Panc1 (cell line): ENCODE measurements around the gene NTRK3. TPM values are rescaled to one million over a fixed set of nuclear protein-coding genes. Genes with fewer than 3 reads are reported as not detected.

Experiments
- ATAC-seq: fragments of 200-7000 bp; cut with Tn5 transposase; 2 replicates; pipeline ENCODE4 v1.9.1; 2020; ENCODE audit warnings: mild to moderate bottlenecking, moderate library complexity
- BruUV-seq: library from RNA; stranded (reverse); fragments of 400-500 nt; replicated peaks from 2 replicates; lab custom pipeline; 2021; lab: Mats Ljungman, UMichigan
- CTCF ChIA-PET: fragments of 300-600 bp; sonication (Branson Sonifier 250); formaldehyde crosslinking; loops from one replicate; lab custom pipeline; 2022; ENCODE audit warnings: antibody characterized with exemption; lab: Charles Lee
- POLR2A ChIA-PET: fragments of 300-600 bp; sonication (Branson Sonifier 250); formaldehyde crosslinking; loops from one replicate; lab custom pipeline; 2022; ENCODE audit warnings: antibody characterized with exemption; lab: Charles Lee
- DNase-seq: peaks from one replicate; pipeline ENCODE4 v3.0.0-alpha.2; 2010; ENCODE audit warnings: low read depth, low spot score
- H3K27ac ChIP-seq: 2 replicates; pipeline ENCODE4 v1.5.1; 2011; ENCODE audit warnings: mild to moderate bottlenecking, low read length, inconsistent platforms
- H3K27me3 ChIP-seq: fragments of 200-500 bp; sonication (Bioruptor generic); 2 replicates; pipeline ENCODE4 v1.6.0; 2014; ENCODE audit warnings: low read length, inconsistent platforms; ENCODE audit not compliant: control insufficient read depth, insufficient read depth
- H3K36me3 ChIP-seq: fragments of 200-500 bp; sonication (Bioruptor generic); 2 replicates; pipeline ENCODE4 v1.5.1; 2014; ENCODE audit warnings: inconsistent platforms, mild to moderate bottlenecking, low read length, moderate library complexity; ENCODE audit not compliant: control insufficient read depth, insufficient read depth
- H3K4me1 ChIP-seq: 2 replicates; pipeline ENCODE4 v1.5.1; 2011; ENCODE audit warnings: inconsistent platforms, mild to moderate bottlenecking, low read length, moderate library complexity; ENCODE audit not compliant: control insufficient read depth, insufficient read depth
- H3K4me3 ChIP-seq, 2 experiments: 2 replicates each; pipeline ENCODE4 v1.5.1; 2011 to 2012; ENCODE audit warnings: low read depth in 2 of 2, low read length in 2 of 2, mild to moderate bottlenecking in 2 of 2, inconsistent platforms in 1 of 2, moderate library complexity in 1 of 2
- H3K9me3 ChIP-seq: fragments of 200-500 bp; sonication (Bioruptor generic); 2 replicates; pipeline ENCODE4 v1.5.1; 2014; ENCODE audit warnings: low read depth, mild to moderate bottlenecking, inconsistent platforms, low read length, moderate library complexity; ENCODE audit not compliant: control insufficient read depth, insufficient read depth
- POLR2AphosphoS5 ChIP-seq: IDR thresholded peaks from 2 replicates; pipeline ENCODE4 v1.6.1; 2012; ENCODE audit warnings: mild to moderate bottlenecking, low read depth, low read length, moderate library complexity
- SIN3A ChIP-seq: IDR thresholded peaks from 2 replicates; pipeline ENCODE4 v1.6.1; 2012; ENCODE audit warnings: low read depth, mild to moderate bottlenecking, low read length, moderate library complexity, borderline replicate concordance; ENCODE audit not compliant: insufficient read depth
- TCF7L2 ChIP-seq: IDR thresholded peaks from 2 replicates; pipeline ENCODE4 v1.6.1; 2011; ENCODE audit warnings: mild to moderate bottlenecking, low read depth, low read length, inconsistent platforms
- in situ Hi-C: cut with HindIII; loops from 2 replicates; pipeline ENCODE4 v1.10.0; 2016; ENCODE audit warnings: low sequenced_read_pairs, low pct_unique_long_range_greater_than_20kb
- intact Hi-C: fragments of 100-400 bp; cut with micrococcal nuclease; formaldehyde crosslinking; loops from one replicate; pipeline ENCODE4 v1.10.0; 2022; ENCODE audit not compliant: unreplicated experiment
- total RNA-seq: library from RNA; stranded (reverse); gene quantifications from one replicate; pipeline ENCODE4 v1.2.1, GENCODE V29; 2021; ENCODE audit not compliant: unreplicated experiment
- TF ChIP-seq, protein P1 (sequence below), 2 experiments: IDR thresholded peaks; 2 replicates each; pipeline ENCODE4 v1.6.1; 2011 to 2012; ENCODE audit warnings: low read depth in 2 of 2, control low read depth in 1 of 2, low read length in 1 of 2, mild to moderate bottlenecking in 1 of 2, moderate library complexity in 1 of 2; ENCODE audit not compliant: insufficient read depth in 1 of 2
- TF ChIP-seq, protein P2 (sequence below): fragments of 450-650 bp; IDR thresholded peaks from 2 replicates; pipeline ENCODE4 v1.5.1; 2017; ENCODE audit warnings: mild to moderate bottlenecking

NTRK3 gene
- total RNA-seq, 1 experiment from 2014 or later: not detected

DNA sequence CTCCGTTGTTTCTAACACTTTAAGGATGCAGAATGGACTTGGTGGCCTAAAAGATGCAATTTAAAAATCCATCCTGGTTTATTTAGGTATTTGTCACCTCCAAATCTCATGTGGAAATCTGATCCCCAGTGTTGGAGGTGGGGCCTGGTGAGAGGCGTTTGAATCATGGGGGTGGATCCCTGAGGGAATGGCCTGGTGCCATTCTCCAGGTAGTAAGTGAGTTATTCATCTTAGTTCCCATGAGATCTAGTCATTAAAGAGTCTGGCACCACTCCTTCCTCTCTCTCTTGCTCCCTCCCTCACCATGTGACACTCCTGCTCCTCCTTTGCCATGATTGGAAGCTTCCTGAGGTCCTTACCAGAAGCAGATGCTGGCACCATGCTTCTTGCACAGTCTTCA lies 339.1 kb downstream of the NTRK3 start:
- DNase-seq (no peak), ATAC-seq (no peak)
- ChIA-PET POLR2A (no interaction called here), CTCF (no interaction called here)
- H3K36me3 ChIP-seq: no peaks in the 10 kb centered on the region
- intact Hi-C loops (no loop called here), in situ Hi-C loops (no loop called here)
- no peak overlapping the region for H3K27ac ChIP-seq
- TF ChIP-seq, protein P1, sequence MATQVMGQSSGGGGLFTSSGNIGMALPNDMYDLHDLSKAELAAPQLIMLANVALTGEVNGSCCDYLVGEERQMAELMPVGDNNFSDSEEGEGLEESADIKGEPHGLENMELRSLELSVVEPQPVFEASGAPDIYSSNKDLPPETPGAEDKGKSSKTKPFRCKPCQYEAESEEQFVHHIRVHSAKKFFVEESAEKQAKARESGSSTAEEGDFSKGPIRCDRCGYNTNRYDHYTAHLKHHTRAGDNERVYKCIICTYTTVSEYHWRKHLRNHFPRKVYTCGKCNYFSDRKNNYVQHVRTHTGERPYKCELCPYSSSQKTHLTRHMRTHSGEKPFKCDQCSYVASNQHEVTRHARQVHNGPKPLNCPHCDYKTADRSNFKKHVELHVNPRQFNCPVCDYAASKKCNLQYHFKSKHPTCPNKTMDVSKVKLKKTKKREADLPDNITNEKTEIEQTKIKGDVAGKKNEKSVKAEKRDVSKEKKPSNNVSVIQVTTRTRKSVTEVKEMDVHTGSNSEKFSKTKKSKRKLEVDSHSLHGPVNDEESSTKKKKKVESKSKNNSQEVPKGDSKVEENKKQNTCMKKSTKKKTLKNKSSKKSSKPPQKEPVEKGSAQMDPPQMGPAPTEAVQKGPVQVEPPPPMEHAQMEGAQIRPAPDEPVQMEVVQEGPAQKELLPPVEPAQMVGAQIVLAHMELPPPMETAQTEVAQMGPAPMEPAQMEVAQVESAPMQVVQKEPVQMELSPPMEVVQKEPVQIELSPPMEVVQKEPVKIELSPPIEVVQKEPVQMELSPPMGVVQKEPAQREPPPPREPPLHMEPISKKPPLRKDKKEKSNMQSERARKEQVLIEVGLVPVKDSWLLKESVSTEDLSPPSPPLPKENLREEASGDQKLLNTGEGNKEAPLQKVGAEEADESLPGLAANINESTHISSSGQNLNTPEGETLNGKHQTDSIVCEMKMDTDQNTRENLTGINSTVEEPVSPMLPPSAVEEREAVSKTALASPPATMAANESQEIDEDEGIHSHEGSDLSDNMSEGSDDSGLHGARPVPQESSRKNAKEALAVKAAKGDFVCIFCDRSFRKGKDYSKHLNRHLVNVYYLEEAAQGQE (IDR thresholded peaks at IDR 0.05; ENCODE audit: insufficient read depth in 1 of 2, low read depth in 2 of 2, low read length in 1 of 2): no peak
- TF ChIP-seq POLR2AphosphoS5: no peak
- TF ChIP-seq, protein P2, sequence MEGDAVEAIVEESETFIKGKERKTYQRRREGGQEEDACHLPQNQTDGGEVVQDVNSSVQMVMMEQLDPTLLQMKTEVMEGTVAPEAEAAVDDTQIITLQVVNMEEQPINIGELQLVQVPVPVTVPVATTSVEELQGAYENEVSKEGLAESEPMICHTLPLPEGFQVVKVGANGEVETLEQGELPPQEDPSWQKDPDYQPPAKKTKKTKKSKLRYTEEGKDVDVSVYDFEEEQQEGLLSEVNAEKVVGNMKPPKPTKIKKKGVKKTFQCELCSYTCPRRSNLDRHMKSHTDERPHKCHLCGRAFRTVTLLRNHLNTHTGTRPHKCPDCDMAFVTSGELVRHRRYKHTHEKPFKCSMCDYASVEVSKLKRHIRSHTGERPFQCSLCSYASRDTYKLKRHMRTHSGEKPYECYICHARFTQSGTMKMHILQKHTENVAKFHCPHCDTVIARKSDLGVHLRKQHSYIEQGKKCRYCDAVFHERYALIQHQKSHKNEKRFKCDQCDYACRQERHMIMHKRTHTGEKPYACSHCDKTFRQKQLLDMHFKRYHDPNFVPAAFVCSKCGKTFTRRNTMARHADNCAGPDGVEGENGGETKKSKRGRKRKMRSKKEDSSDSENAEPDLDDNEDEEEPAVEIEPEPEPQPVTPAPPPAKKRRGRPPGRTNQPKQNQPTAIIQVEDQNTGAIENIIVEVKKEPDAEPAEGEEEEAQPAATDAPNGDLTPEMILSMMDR: no peak
- TF ChIP-seq TCF7L2: no peak
- no peak for TF ChIP-seq SIN3A
- BruUV-seq: no TSS peak
- H3K4me1 ChIP-seq: no peaks in the 10 kb centered on the region
- H3K4me3 ChIP-seq: no peak overlapping the region
- H3K27me3 ChIP-seq: no peaks in the 10 kb centered on the region
- H3K9me3 ChIP-seq: no peaks in the 10 kb centered on the region

DNA sequence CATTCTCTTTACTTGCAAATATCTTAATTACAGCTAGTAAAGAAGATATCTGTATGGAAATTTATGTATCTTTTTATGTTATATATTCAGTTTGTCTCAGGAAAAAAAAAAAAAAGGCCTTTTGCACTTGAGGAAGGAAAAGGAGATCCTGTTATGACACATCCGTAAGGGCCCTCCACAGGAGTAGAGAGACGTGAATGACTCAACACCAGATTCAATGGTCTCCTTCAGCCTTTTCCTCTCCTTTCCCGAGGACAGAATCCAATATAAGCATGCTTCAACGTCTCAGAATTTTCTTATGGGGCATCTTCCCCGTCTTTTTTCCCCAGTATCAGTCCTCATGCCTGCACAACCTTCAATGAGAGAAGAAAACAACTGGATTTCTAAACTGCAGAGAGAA lies 340.3 kb downstream of the NTRK3 start:
- in situ Hi-C loops: no loop called here

More for the DNA sequence above, 340.3 kb downstream of the NTRK3 start:
- no peaks in the 10 kb centered on the region for H3K4me1 ChIP-seq
- ATAC-seq (no peak), DNase-seq (no peak)
- POLR2A ChIA-PET: no interaction called here
- CTCF ChIA-PET: no interaction called here
- intact Hi-C loops: no loop called here
- no peaks in the 10 kb centered on the region for H3K27me3 ChIP-seq
- no TSS peak for BruUV-seq
- no peaks in the 10 kb centered on the region for H3K36me3 ChIP-seq
- no peak for TF ChIP-seq POLR2AphosphoS5
- TF ChIP-seq, protein P1 (IDR thresholded peaks at IDR 0.05; ENCODE audit: insufficient read depth in 1 of 2, low read depth in 2 of 2, low read length in 1 of 2): no peak
- TF ChIP-seq SIN3A: no peak
- TF ChIP-seq, protein P2: no peak
- no peak for TF ChIP-seq TCF7L2
- H3K27ac ChIP-seq: no peak overlapping the region
- H3K4me3 ChIP-seq: no peak overlapping the region
- H3K9me3 ChIP-seq: no peaks in the 10 kb centered on the region
